HEK293T (cell line): Measurements from ENCODE around the gene ROS1.

Source experiments
- CTCF ChIA-PET: fragments of 350-600 bp; formaldehyde crosslinking; extraction: SDS; loops from one replicate; lab custom pipeline; 2021; ENCODE audit warnings: antibody characterized with exemption, inconsistent platforms; lab: Yijun Ruan, JAX
- POLR2A ChIA-PET: fragments of 350-600 bp; formaldehyde crosslinking; extraction: SDS; loops from one replicate; lab custom pipeline; 2020; ENCODE audit warnings: antibody characterized with exemption, inconsistent platforms; lab: Yijun Ruan, JAX
- DNase-seq: peaks from one replicate; pipeline ENCODE4 v3.0.0; 2012; ENCODE audit warnings: mixed read lengths; ENCODE audit errors: extremely low spot score
- ARNT ChIP-seq: fragments of 450-650 bp; IDR thresholded peaks from 2 replicates; pipeline ENCODE4 v1.6.1; 2017; ENCODE audit warnings: mild to moderate bottlenecking
- BHLHE40 ChIP-seq: fragments of 450-650 bp; IDR thresholded peaks from 2 replicates; pipeline ENCODE4 v1.6.1; 2016; ENCODE audit warnings: mild to moderate bottlenecking, moderate library complexity, borderline replicate concordance
- CTBP1 ChIP-seq: fragments of 450-650 bp; IDR thresholded peaks from 2 replicates; pipeline ENCODE4 v1.6.1; 2016; ENCODE audit warnings: borderline replicate concordance
- ELF4 ChIP-seq: fragments of 450-650 bp; IDR thresholded peaks from 2 replicates; pipeline ENCODE4 v1.6.1; 2017; ENCODE audit warnings: antibody characterized with exemption
- FOXA1 ChIP-seq: fragments of 450-650 bp; IDR thresholded peaks from 2 replicates; pipeline ENCODE4 v1.6.1; 2016; ENCODE audit warnings: mild to moderate bottlenecking
- FOXK2 ChIP-seq: fragments of 450-650 bp; IDR thresholded peaks from 2 replicates; pipeline ENCODE4 v1.6.1; 2016; ENCODE audit warnings: mild to moderate bottlenecking
- FOXM1 ChIP-seq: fragments of 450-650 bp; IDR thresholded peaks from 2 replicates; pipeline ENCODE4 v1.6.1; 2017; ENCODE audit warnings: mild to moderate bottlenecking, borderline replicate concordance
- HDGF ChIP-seq: fragments of 450-650 bp; IDR thresholded peaks from 2 replicates; pipeline ENCODE4 v1.6.1; 2017; ENCODE audit warnings: antibody characterized with exemption, borderline replicate concordance
- L3MBTL2 ChIP-seq: fragments of 450-650 bp; conservative IDR thresholded peaks from 2 replicates; pipeline ENCODE4 v1.6.1; 2016; ENCODE audit warnings: mild to moderate bottlenecking
- LEF1 ChIP-seq: fragments of 450-650 bp; IDR thresholded peaks from 2 replicates; pipeline ENCODE4 v1.6.1; 2017; ENCODE audit warnings: mild to moderate bottlenecking, borderline replicate concordance
- NFRKB ChIP-seq: fragments of 450-650 bp; IDR thresholded peaks from 2 replicates; pipeline ENCODE4 v1.6.1; 2016; ENCODE audit warnings: mild to moderate bottlenecking, moderate library complexity
- PKNOX1 ChIP-seq: fragments of 450-650 bp; IDR thresholded peaks from 2 replicates; pipeline ENCODE4 v1.6.1; 2016
- SP1 ChIP-seq: fragments of 450-650 bp; IDR thresholded peaks from 2 replicates; pipeline ENCODE4 v1.6.1; 2017
- SUZ12 ChIP-seq: fragments of 450-650 bp; IDR thresholded peaks from 2 replicates; pipeline ENCODE4 v1.6.1; 2016; ENCODE audit warnings: mild to moderate bottlenecking
- TARDBP ChIP-seq: fragments of 450-650 bp; IDR thresholded peaks from 2 replicates; pipeline ENCODE4 v1.6.1; 2016
- ZNF384 ChIP-seq: fragments of 450-650 bp; IDR thresholded peaks from 2 replicates; pipeline ENCODE4 v1.6.1; 2016

Gene ROS1

GRCh38 chr6:117268924-117269323, 156.8 kb downstream of the ROS1 start:
- ChIA-PET POLR2A (no interaction called here), CTCF (interaction anchor here (1.2 kb wide), 1 partner anchor 352 kb away, joined by 3 read pairs; no protein-coding TSS in a partner anchor)
- DNase-seq = no peak
- TF ChIP-seq ELF4 (no peak), HDGF (no peak), PKNOX1 (no peak), ARNT (no peak), FOXK2 (no peak), NFRKB (no peak), FOXA1 (no peak), FOXM1 (no peak), L3MBTL2 (no peak), SP1 (no peak), CTBP1 (no peak), TARDBP (no peak), ZNF384 (no peak), BHLHE40 (no peak), SUZ12 (no peak)

DNA sequence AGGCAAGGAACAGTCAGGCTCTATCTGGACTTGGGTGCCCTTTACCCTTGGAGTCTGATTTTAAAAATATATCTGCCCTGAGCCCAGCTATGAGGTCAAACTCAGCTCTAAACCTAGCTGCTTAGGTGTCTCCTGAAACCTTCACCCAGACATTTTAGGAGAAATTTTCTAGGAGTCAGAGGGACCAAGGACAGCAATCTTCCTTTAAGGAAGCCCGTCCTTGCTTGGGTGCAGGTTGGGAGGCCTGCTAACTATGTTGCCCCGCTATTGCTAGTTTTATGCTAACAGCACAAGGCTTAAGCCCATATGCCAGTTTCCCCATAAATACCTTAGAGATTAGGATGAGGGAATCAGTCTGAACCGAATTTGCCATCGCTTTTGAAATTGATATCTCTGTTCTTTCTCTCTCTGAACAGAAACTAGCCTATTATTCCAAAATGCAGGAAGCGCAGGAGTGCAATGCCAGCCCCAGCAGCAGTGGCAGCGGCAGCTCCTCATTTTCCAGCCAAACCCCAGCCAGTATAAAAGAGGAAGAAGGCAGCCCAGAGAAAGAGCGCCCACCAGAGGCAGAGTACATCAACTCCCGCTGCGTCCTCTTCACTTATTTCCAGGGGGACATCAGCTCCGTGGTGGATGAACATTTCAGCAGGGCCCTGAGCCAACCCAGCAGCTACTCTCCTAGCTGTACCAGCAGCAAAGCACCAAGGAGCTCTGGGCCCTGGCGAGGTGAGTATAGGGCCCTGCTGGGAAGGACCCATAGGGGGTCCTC, 157.8 kb downstream of the ROS1 start:
- POLR2A ChIA-PET = no interaction called here
- CTCF ChIA-PET = interaction anchor here (0.5 to 1.4 kb wide), 10 partner anchors 9 to 1622 kb away, joined by 3 to 5 read pairs (median 4); no protein-coding TSS in a partner anchor
- peak; percentile 57 for DNase-seq
- no peak for TF ChIP-seq BHLHE40
- TF ChIP-seq ELF4 = no peak
- no peak for TF ChIP-seq FOXA1
- TF ChIP-seq SP1 = no peak
- TF ChIP-seq SUZ12 = no peak
- no peak for TF ChIP-seq L3MBTL2
- TF ChIP-seq TARDBP = no peak
- no peak for TF ChIP-seq LEF1
- no peak for TF ChIP-seq CTBP1
- TF ChIP-seq NFRKB = no peak
- TF ChIP-seq HDGF = no peak
- no peak for TF ChIP-seq FOXM1
- TF ChIP-seq FOXK2 = no peak
- no peak for TF ChIP-seq ARNT
- no peak for TF ChIP-seq PKNOX1
- TF ChIP-seq ZNF384 = no peak

- ChIA-PET POLR2A (no interaction called here), CTCF (interaction anchor here (1.3 kb wide), 1 partner anchor 292 kb away, joined by 5 read pairs; no protein-coding TSS in a partner anchor)
- DNase-seq = no peak
- TF ChIP-seq TARDBP (no peak), FOXA1 (no peak), CTBP1 (no peak), ELF4 (no peak), ARNT (no peak), ZNF384 (no peak), SP1 (no peak), LEF1 (no peak), SUZ12 (no peak), HDGF (no peak), BHLHE40 (no peak), NFRKB (no peak), FOXK2 (no peak), L3MBTL2 (no peak), FOXM1 (no peak), PKNOX1 (no peak)
Observed at GRCh38 chr6:117267054-117267347, 158.7 kb downstream of the ROS1 start.

DNA sequence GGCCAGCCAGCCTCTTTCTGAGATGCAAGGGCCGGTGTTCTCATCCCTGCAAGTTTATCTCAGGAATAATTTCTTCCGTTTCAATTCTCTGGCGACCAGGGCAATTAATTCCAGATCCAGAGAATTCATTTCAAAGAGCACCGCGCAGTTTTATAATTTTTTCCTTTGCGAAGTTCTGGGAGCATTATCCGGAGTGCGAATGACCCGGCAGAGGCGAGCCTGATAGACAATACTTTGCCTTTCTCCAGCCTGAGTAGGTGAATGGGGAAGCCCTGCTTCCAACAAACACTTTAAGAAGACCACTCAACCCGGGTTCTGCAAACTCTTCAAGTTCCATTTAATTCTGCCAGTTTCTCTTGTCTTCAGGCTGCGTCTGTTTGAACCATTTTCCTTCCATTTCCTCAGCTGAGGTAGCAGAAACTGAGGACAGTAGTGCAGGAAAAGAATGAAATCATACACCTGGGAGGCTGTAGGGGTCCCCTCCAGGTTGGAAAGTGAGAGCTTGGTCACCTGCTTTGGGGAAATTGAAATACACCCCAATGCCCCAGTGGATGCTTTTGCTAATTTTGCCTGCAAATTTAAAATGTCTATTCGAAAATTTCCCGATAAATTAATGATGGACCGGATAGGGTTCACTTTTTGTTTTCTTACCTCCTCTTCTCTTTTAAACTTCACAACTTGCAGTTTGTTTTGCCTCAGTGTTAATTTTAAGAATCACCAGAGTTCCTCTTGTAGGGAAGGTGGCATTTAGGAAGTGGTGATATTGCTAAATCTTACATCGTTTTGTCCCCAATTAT, 159.3 kb downstream of the ROS1 start:
- no peak for DNase-seq
- ChIA-PET CTCF (interaction anchor here (1.0 to 1.3 kb wide), 2 partner anchors 8 to 13 kb away, joined by 5 to 7 read pairs; no protein-coding TSS in a partner anchor), POLR2A (no interaction called here)
- TF ChIP-seq FOXM1 (no peak), NFRKB (no peak)

DNA sequence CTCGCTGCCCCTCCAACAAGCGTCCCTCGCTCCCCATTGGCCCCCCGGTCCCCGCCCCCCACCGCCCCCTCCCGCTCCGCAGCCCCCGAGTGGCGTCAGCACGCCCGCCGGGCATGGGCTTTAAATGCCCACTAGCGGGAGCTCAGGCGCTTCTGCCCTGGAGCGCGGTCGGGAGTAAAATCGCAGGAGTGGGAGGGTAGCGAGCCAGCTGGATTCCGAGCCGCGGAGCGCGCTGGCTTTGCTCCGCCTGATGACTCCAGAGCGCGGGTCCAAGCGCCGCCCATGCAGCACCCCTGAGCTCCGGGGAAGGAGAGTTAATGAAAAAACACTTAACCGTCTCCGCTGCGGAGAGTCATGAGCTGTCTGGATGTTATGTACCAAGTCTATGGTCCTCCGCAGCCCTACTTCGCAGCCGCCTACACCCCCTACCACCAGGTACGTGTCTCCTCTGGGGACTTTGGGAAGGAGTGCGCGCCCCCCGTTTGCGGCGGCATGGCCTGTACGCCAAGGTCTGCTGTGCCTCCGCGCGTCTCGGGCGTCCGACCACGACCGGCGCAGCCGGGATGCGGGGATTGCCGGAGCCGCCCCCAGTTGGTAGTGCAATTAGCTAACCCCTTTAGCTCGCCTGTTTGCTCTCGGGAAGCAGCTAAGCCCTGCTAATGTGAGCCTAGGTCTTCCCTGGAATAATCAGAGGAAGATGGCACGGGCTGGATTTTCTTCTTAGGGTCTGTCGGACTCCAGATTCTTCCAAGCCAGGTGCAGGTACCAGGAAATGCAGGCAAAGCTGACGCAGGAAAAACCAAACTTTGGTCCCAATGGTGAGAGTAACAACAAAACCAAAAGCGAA, 160.1 kb downstream of the ROS1 start, which contains the start of gene VGLL2:
Gene VGLL2 (plus strand): TSS at position 149 of the 847 bp plus-strand sequence. CDS start 206 bp downstream, at position 355.
- POLR2A ChIA-PET = no interaction called here
- DNase-seq = peak; percentile 85
- TF ChIP-seq BHLHE40 (no peak), FOXM1 (no peak), LEF1 (no peak), SUZ12 (no peak), PKNOX1 (no peak), HDGF (no peak), ZNF384 (no peak), FOXK2 (no peak), NFRKB (no peak), CTBP1 (no peak), ELF4 (no peak), L3MBTL2 (no peak), TARDBP (no peak), FOXA1 (no peak), SP1 (no peak), ARNT (no peak)
- CTCF ChIA-PET = interaction anchor here (1.0 to 1.3 kb wide), 2 partner anchors 9 to 14 kb away, joined by 5 to 7 read pairs; no protein-coding TSS in a partner anchor
